HG03060 (cell line): ENCODE measurements around the gene PRELID3B.

Source experiments
- ATAC-seq: cut with Tn5 transposase; IDR thresholded peaks from one replicate; pipeline ENCODE4 v1.9.1; 2021; ENCODE audit warnings: low read depth, moderate number of reproducible peaks; ENCODE audit not compliant: unreplicated experiment

PRELID3B gene

GRCh38 chr20:59028812-59029211, 13.8 kb downstream of the PRELID3B start:
- no peak for ATAC-seq

GRCh38 chr20:59027741-59028320, 14.8 kb downstream of the PRELID3B start:
- ATAC-seq = no peak

GRCh38 chr20:59026904-59027740, 15.5 kb downstream of the PRELID3B start:
- ATAC-seq = no peak

DNA sequence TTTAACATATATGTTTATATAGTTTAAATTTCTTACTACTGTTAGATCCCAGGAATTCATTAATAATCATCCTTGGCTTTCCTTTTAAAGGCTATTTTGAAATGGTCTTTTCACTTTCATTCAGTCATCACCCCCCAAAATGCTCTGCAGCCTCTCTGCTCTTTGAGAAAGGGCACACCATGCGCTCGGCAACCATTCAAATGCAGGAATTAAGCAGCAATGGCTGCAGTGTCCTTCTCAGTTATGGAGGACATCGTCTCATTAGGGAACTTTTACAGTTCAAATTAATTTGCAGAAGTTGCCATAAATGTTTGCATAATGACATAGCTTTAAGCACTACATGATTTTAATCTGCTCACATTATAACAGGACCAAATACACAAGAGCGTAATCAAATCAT, 17.1 kb downstream of the PRELID3B start:
- no peak for ATAC-seq

DNA sequence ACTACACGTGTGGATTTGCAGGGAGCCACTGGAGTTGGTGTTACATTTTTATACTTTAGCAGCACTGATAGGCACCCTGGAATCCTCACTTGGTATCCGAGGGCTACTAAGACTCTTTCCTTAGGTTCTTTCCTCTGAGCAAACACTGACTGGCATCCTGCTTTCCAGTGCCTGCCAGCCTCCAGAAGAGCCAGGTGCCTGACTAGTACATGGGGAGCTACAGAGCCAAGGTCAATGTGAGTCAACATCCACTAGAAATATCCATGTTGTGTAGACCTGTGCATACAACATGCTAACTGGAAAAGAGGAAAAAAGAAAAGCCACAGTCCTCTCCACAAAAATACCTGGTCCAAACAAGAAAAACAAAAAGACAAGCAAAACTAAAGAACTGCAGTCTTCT, 17.5 kb downstream of the PRELID3B start:
- ATAC-seq = no peak

- ATAC-seq = no peak
Observed at GRCh38 chr20:59024111-59024530, 18.5 kb downstream of the PRELID3B start.

- no peak for ATAC-seq
Observed at GRCh38 chr20:59023616-59024015, 19.0 kb downstream of the PRELID3B start.

- no peak for ATAC-seq
Observed at GRCh38 chr20:59022754-59023153, 19.8 kb downstream of the PRELID3B start.

GRCh38 chr20:59020938-59021551, 21.5 kb downstream of the PRELID3B start:
- no peak for ATAC-seq

GRCh38 chr20:59019217-59019616, 23.4 kb downstream of the PRELID3B start, which contains the start of gene TUBB1:
TUBB1 (plus strand) TSS chr20:59019429; CDS start chr20:59019523, 94 bp downstream.
- ATAC-seq = no peak

- ATAC-seq = no peak
Observed at GRCh38 chr20:59018817-59019216, 23.8 kb downstream of the PRELID3B start.

DNA sequence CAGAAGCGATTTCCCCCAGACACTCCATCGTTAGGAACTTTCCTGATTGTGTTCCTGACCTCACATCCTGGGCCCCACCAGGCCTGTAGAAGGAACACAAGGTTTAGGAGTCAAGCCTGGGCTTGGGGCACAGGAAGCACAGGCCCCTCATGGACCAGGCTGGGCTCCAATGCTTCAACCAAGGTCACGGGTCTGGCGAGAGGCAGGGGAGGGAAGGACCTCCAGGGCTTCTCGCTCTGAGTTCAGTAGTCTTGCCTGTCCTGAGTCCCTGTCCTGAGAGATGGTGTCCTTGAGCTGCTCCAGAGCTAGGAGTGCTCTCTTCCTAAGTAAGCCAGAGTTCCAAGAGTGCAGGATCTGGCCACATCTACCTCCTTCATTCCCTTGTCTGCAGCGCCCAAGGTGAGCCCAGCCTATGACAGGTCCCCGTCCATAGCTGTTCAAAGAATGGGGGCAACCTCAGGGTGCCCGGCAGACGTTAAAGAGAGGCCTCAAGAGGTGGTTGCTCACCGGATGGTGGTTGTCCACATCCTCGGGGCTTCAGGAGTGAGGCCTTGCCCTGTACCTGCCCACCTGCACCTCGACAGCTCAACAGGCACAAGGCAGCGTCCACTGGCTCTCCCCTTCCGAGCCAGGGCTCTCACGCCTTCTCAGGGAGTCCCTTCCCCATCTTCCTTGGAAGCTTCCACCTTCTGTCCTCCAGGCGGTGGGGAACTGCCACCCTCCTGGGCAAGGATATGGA, 24.9 kb downstream of the PRELID3B start:
- ATAC-seq = no peak

- no peak for ATAC-seq
Observed at GRCh38 chr20:59016795-59017492, 25.6 kb downstream of the PRELID3B start.

- ATAC-seq = no peak
Observed at GRCh38 chr20:59015812-59016711, 26.5 kb downstream of the PRELID3B start.

DNA sequence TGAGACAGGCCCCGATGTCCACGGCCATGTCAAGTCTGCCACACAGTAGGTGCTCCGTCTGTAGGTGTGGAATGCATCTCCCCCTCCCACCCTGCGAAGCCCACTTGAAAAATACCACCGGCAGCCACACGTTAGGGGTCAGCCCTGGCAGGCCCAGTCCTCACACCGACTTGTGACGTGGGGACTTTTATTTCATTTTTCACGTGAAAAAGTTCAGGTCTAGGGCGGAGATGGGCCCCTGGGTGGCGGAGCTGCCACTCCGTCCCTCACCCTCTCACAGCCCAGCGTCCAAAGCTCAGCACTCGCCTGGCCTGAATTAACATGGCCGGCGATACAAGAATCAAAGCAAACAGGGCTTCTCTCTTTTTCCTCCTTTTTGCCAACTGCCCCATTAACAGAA, 27.2 kb downstream of the PRELID3B start:
- no peak for ATAC-seq

DNA sequence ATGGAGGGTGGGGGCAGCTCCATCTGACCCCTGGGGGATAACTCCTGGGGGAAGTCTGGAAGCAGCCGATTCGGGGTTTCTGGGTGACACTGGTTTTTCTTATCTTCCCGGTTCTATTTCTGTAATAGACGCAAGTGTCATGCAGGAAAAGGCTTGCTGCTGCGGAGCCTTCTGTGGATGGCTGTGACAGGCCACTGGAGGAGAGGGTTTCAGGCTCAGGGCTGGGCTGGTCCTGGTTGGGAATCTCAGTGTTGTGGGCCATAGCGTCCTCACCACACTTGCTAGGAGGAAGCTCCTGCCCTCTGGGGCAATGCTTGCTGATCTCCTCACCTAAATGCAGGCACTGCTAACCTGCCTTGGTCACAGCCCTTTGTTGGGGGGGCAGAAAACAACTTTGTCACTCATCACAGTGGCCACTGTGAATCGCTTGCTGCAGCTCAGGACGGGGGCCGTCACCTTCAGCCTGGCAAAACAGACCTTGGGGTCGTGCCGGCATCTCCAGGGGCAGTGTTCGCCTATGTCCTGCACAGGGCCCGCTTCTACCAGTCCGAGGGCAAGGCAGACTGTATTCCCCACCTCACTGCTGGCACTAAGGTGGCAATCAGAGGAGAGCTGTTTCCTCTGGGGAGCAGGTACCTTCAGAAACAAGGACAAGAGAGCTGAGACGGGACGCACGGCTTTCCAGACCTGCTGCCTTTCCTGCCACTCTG, 27.8 kb downstream of the PRELID3B start:
- ATAC-seq = no peak

DNA sequence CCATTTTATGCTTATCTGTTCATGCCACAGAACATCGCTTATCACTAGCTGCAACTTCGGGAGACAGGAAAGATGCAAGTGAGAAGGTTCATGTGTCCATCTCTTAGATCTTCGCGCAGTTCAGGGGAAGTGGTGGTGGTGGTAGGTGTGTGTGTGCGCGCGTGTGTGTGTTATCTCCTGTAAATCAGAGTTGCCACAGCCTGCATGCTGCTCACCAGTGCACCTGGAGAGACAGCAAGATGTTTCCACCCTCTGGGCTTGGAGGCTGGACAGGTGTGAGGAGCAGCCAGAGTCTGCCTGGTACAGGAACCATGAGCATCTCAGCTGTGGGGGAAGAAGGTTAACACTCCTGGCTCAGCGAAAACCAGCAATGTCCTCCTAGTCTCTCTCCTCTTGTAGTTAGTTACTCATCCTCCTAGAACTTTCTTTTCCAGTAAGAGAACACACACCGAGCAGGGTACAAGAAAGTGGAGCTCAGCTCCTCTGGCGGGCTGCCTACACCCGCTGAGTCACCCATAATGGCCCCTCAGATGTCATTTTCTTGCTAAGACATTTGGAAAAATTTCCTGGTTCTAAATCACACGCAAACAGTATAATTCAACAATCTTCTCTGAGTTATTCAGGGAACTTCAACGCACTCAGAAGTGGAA, 28.5 kb downstream of the PRELID3B start:
- no peak for ATAC-seq
